NCI-H2171 treated with DMSO at 0.1 percent for 48 hours (cell line): Measurements from ENCODE around the gene PMEPA1.

ENCODE experiments used
- DNase-seq: peaks from one replicate; lab custom pipeline; 2025; lab: John Stamatoyannopoulos, UW

Gene PMEPA1

DNA sequence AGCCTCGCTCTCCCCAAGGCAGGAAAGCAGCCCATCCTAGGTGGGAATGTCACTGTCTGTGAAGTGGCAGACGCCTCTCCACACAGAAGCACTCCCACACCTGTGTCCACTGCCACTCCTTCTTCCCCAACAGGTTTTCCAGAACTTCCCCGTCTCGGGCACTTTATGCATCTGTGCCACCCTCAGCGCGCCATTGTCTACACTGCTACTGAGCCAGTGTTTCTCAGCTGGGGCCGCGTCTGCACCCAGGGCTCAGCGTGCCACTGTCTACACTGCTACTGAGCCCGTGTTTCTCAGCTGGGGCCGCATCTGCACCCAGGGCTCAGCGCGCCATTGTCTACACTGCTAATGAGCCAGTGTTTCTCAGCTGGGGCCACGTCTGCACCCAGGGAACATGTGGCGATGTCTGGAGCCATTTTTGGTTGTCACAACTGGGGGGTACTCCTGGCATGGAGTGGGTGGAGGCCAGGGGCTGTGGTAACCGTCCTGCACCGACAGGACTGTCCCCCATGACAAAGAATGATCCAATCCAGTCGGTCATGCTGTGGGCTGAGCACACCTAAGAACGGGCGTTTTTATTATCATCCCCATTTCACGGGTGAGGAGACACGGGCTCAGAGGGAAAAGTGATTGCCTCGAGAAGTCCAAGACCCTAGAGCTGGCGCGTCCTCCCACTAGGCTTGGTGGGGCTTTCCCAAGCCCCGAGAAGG lies 47.9 kb downstream of the PMEPA1 start:
- no peak for DNase-seq

DNA sequence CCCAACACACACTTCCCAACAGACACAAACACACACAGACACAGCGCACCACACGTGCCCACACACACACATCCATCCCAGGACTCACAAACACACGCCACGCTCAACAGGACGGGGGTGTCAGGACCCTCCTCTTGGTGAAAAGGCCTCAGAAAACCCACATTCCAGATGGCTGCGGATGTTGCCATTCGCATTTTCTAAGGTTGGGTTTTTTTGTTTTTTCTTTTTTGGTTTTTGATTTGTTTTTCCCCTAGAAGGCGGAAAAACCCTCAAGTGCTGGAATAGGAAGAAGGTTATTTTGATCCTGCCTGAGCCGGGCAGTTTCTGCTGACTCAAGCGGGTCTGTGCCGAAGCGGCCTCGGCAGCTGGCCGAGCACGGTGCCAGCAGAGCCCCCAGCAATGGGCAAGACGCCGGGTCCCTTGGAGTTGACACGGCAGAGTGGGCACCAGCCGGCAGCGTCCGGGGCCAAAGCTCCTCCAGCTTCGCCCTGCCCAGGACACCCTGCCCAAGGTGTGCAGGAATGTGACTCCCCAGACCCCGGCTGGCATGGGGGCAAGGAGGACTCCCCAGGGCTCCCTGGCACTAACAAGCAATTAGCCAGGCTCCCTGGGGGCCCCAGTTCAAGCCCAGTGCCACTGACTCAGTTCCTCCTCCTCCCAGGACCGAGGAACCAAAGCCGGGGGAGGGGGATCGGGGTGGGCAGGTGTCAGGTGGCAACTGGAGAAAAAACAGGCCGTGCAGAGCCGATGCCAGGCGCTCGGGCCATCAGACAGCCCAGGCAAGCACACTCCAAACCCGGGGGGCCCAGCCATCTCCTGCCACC lies 48.7 kb downstream of the PMEPA1 start:
- no peak for DNase-seq

DNA sequence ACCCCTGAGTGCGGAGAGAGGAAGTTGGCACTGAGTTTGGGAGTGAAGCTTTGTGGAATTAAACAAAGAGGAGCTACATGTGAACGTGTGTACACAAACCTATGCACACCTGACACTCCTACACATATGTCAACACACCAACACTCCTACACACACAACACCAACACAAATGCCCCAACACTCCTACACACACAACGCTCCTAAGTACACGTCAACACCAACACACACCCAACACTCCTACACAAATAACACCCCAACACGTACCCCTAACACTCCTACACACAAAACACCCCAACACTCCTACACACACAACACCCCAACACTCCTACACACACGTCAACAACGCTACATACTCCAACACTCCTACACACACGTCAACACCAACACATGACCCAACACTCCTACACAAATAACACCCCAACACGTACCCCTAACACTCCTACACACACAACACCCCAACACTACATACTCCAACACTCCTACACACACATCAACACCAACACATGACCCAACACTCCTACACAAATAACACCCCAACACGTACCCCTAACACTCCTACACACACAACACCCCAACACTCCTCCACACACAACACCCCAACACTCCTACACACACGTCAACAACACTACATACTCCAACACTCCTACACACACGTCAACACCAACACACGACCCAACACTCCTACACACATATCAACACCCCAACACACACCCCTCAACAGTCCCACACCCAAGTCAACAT lies 49.5 kb downstream of the PMEPA1 start:
- no peak for DNase-seq

DNA sequence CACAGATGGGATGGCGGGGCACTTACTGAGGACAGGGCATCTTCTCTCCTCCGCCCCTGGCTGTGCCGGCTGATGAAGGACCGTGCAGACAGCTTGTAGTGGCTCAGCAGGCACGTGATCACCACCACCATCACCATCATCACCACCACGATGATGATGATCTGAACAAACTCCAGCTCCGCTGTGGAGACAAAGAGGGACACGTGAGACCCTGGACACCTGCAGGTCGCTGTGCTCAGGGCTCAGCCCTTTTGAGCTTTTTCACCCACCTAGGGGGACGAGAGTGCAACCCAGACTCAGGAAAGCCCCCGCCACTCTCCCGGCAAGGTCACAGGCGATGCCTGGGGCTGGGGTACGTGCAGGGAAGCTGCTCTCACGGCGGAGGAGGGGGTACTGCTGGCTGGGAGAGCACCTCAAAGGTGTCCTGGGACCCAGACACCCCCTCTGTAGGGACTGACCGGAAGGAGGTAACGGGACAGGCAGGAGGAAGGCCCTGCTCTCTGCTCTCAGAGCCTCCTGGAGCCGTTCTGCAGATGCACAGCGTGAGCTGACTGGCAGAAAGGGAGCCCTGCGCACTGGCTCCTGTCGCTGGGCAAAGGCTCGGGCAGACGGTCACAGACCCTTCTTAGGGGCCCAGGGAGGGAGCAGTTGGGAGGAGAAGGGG lies 50.2 kb downstream of the PMEPA1 start:
- DNase-seq: no peak

DNA sequence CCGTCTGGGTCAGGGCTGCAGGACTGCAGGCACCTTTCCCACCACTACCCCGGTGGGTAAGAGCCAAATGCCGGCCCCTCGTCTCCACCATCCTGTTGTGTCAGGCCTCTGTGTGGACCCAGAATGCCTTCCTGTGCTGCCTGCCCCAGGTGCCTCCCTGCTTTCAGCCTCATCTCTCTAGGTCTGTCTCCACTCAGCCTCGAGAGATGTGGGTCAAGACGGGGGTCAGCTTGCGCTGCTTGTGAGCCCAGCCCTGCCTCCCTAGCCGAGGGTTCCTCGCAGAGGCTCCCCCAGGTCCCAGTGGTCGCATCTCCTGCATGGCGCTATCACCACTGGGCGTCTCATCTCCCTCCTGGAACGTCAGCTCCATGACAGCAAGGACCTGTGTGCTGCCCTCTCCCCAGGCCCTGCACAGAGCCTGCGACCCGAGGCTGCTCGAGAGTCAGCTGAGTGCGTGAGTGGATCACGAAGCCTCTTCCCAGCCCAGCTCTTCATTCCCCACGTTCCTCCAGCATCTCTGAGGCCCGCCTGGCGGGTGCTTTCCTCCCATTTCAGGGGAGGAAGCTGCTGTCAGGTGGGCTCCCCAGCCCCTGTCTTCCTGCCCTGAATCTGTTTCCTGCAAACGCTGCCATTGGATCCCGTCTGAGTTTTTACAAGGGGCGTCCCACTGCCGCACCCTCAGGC lies 50.8 kb downstream of the PMEPA1 start:
- no peak for DNase-seq

DNA sequence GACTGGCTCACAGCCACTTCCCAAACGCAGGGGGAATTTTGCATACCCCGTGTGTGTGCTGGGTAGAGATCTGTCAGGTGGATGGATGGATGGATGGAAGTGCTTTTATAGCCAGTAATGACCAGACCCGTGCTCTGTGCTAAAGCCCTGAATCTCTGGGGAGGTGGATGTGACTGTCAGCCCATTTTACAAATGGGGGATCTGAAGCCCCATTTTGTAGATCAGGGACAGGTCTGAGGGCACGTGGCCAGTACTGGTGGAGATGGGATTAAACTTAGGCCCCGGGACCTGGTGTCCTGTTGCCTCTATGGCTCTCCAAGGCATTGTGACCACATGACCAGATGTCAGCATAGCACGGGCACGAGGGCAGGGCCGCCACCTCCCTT lies 51.4 kb downstream of the PMEPA1 start:
- no peak for DNase-seq

DNA sequence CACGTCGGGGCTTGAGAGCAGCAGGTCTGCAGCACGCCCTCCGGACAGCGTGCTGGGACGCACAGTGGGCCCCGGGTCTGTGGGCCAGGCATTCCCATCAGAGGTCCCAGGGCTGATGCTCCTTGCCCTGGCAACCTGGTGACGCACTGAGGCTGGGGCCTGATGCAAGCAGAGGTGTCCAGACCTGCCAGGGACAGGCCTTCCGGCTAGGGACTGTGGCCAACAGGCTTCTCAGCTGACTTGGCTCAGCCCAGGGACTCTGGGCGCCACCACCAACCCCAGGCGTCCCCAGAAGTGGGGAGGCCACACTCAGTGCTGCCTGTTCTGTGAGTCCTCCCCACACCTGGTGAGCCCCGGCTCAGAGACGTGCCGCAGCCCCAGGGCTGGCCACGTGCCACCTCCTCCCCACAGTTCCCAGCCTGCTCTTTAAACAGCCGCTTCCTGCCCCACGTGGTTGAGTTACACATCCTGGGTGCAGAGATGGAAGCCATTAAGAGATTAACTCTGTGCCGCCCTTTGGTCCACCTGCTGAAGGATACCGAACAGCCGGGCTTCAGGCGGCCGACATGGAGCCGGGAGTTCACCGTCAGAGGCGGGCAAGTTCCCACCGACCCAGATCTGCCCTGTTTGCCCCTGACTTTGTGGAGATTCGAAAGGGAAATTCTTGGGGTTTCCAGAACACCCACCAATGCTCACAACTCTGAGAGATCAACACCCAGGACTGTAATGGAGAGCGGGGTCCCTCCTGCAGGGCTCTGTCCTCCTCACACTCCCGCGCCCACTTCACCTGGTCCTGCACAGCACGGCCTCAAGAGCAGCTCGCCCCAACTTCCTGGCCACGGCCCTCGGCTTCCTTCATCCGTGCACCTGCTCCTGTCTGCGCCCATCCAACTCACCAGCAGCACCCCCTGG lies 52.0 kb downstream of the PMEPA1 start:
- no peak for DNase-seq

DNA sequence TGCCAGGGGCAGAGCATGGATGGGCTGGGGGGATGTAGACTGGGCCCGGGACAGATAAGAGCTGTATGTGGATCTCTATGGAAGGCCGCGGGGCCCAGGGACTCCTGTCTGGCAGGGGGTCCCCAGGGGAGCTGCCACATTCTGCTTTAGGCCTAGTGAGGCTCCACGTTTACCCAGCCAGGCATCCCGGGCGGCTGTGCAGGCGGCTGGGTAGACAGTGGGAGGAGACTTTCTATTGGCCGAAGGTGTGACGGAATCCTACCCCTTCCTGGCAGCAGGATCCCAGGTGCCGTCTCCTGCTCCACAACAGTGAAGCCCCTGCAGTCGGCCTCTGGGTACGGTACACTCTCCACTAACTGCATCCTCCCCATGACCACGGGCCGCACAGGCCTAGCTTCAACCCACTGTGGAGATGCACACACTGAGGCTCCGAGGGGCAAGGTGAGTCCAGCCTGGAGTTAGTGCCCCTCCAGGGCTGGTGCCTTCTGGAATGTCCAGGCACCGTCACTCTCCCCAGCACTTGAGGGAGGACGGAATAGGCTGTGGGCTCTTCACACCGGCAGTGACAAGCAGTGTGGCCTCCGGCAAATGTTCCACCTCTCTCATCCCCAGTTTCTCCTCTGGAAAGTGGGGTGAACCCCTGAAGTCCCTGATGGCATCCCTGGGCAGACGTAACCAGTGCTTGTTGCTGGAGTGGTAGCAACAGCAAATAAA lies 52.8 kb downstream of the PMEPA1 start:
- DNase-seq: no peak

DNA sequence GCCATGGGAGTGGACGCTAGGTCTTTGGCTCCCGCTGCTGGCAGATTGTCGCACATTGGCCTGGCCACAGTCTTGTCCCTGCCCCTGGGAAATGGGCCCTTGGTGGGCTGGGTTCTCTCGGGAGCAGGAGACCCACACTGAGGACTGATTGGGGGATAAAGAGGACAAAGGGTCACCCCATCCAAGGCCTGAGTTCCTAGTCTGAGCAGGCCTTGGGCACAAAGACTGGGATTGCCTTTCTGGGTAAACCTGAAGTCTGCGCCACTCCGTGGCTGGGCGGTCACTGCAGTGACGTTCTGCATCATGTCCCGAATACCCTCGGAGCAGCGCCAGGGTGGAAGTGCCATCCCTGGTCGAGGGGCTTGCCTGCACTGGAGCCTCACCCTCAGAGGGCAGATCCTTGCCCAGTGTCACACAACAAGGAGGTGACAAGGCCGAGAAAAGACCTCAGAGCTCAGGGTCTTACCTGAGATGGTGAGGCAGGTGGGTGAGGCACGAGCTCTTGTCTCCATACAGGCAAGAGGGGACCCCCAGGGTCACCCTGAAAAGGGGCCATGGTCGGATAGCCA lies 53.5 kb downstream of the PMEPA1 start:
- DNase-seq: no peak

DNA sequence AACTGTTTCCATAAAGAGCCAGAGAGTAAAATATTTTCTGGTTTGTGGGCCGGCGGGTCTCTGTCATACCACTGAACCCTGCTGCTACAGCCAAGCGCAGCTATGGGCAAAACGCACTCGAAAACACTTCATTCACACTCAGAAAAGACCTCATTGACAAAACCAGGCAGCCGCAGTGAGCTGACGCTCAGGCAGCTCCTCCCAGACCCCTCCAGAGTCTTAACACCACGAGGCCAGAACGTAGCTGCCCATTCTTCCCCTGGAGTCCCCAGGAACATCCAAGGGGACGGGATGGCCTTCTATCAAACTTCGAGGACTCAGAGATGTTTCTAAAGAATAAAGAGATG lies 54.0 kb downstream of the PMEPA1 start:
- no peak for DNase-seq

DNA sequence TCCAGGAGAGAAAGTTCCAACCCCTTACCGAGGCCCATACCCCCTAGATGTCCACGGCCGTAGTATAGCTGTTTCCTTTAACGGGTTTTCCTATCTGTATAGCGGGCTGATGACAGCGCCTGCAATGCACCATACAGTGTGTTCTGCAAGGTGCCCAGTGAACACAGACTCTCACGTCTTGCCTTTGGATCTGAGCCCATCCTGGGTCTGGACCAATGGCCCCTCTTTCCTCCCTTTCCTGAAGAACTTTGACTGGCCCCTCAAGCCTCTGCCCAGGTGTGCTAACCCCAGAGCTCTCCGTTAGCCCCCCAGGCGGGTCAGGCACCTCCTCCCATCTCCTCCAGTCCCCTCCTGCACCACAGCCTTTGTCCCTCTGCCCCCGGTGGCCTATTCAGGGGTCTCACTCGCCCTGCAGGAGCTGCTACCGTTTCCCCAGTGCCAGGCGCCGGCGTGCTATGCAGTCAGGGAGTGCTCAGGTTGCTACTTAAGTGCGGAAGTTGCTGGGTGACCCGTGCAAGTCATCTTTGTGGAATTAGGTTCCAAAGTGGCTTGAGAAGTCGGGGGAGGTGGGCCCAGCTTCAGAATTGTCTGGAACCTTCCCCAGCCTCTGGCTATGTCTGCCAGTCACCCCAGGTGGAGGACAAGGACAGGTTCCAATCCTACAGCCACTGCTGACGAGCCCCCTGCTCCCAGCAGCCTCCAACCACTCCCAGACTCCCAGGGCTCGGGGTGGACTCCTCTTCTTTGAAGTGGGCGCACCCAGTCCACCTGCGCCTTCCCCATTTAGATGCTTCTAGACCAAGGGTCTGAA lies 54.6 kb downstream of the PMEPA1 start:
- DNase-seq: no peak

DNA sequence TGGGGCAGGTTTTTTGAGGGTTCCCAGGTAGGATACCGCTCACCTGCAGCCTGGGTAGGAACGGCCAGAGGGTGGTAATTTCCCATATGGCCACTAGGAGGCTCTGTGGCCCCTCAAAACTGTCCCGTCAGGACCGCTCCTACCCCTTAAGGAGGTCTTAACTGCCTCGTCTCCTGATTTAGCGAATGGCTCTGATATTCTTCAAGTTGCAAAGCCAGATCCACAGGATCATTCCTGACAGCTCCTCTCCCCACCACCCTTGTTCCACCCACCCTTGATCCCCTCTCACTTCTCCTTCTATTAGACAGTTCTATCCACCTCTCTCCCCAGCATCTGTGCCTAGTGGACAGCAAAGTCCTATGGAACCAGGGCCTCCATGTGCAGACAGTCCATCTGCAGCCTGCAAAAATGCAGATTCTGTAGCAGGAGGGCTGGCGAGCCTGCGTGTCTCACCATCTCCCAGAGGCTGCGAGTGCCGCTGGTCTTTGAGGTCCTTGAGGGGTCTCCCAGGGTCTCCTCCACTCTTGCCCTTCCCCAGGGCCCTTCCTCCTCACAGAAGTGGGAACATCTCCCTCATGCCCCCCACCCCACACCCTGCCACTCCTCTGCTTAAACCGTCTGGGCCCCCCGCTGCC lies 55.3 kb downstream of the PMEPA1 start:
- DNase-seq: peak; percentile 70

DNA sequence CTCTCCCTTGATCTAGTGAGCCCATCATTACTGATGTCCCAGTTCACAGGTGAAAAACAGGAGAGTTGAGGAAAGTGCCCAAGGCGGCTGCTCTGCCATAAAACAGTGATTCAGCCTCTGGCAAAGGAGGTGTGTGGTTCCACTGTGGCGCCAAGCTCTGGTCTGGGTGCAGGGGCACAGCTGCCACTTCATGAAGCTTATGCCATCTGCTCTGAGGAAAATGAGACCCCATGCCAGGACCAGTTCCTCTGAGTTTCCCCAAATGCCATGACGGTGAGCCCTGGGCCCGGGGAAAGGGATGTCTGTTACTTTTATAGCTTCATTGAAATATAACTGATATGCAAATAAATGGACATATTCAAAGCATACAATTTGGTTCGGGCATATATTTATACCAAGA lies 55.9 kb downstream of the PMEPA1 start:
- DNase-seq: peak; percentile 73

DNA sequence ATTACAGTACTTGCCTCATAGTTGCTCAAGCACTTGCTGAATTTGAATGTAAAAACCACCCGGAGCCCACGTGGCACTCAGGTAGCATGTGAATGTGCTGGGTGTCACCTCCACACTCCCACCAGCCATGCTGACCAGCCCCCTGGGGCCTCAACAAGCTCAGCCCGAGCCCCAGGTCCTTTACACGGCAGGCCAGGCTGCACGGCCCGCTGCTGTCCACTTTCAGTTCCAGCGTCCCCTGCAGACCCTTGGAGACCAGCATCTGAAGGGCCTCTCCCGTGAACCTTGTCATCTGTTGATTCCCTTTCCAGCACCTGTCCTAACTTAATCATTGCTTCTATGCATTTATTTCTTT lies 56.3 kb downstream of the PMEPA1 start:
- DNase-seq: no peak

DNA sequence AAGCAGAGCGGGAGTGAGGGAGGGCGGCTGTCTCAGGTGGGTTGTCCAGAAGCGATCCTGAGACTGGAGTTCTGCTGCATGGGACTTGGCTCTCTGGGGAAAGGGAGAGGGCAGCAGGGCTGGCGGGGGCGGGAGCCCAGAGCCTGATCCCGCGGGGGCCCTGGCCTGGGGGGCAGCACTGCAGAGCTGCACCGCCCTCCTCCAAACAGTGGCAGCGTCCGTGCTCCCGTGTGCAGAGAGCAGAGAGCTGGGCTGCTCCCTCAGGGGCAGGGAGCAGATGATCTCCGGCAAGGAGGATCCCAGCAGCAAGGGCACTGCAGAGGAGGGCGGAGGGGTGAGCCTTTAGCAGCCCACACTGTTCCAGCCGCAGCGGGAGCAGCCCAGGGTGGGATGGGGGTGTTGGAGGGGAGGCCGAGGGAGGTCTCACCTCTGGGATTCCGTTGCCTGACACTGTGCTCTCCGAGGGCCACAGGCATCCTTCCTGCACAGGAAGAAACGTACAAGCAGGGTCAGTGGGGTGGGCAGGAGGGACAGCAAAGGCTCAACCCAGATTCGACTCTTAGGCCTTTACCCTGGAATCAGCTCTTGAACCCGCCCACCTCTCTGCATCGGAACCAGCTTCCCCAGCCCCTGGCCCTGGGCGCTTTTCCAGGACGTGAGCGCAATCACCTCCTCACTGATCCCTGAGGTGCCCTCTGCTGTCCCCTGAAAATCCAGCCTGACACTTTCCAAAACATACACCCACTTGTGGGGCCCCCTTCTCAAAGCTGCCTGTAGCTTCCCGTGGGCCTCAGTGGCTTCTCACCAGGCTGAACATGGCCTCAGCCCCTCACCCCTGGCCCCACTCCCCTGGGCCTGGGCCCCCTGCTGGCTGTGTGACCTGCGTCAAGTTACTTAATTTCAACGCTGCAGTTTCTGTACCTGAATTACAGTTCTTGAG lies 56.9 kb downstream of the PMEPA1 start:
- peak; percentile 50 for DNase-seq

DNA sequence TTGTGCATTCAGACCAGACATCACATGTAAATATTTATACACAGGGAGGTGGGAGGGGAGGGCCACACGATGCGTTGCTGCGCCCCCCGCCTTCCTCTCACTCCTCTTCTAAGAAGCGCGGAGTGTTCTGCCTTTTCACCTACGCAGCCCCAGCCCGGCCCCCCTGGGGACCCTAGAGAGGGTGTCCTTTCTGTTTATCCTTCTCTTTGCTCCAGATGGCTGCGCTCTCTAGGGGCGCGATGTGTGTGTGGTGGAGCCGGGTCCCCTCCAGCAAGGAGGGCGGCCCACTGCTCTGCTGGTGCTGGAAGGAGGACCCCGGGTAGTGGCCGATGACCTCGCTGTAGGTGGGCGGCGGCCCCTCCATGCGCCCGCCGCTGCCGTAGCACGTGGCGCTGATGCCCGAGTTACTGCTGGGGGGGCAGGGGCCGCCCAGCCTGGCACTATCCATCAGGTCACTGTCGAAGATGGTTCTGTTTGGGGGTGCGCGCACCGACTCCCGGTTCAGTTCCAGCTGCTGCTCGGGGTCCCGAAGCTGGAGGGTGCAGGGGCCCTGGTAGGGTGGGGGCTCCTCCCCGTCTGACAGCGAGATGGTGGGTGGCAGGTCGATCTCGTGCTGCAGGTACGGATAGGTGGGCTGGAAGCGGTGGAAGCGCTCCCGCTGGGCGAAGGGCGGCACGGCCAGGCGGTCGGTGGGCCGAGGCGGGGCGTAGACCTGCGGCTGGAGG lies 57.8 kb downstream of the PMEPA1 start:
- DNase-seq: peak; percentile 88
